Measurements from ENCODE around the gene NUPR1. TPM values are rescaled to one million over a fixed set of nuclear protein-coding genes. Genes with fewer than 3 reads are reported as not detected.

Gene NUPR1
- total RNA-seq, 1 donor from 2014 or later: 62.1 TPM

DNA sequence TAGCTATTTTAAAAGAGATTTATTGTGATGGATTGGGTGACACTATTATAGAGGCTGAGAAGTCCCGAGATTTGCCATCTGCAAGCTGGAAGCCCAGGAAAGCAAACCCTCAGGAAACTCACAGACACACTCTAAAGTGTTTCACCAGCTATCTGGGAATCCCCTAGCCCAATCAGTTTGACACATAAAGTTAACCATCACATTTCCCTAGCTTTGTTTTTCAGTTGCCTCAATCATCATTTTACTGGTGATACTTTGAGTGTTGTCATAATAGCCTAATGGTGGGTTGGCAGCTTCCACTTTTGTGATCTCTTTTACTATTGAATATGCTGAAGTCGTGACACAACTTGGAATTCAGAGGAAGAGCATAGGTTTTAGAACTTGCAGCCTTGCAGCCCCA lies 16.8 kb upstream of the NUPR1 start:
- Histone ChIP-seq H3K9me3 (no peaks in the 10 kb centered on the region), H3K27me3 (no peaks in the 10 kb centered on the region), H3K4me1 (peaks cover 22% of the 10 kb centered on the region), H3K27ac (no peak overlapping the region), H3K36me3 (peaks cover 3 to 22% of the 10 kb centered on the region in 2 donors), H3K4me3 (no peak overlapping the region)
- intact Hi-C loops (cut with DNase I): no loop called here
- no peak for DNase-seq (ENCODE audit: extremely low spot score in 2 of 2)
- TF ChIP-seq, protein P1, sequence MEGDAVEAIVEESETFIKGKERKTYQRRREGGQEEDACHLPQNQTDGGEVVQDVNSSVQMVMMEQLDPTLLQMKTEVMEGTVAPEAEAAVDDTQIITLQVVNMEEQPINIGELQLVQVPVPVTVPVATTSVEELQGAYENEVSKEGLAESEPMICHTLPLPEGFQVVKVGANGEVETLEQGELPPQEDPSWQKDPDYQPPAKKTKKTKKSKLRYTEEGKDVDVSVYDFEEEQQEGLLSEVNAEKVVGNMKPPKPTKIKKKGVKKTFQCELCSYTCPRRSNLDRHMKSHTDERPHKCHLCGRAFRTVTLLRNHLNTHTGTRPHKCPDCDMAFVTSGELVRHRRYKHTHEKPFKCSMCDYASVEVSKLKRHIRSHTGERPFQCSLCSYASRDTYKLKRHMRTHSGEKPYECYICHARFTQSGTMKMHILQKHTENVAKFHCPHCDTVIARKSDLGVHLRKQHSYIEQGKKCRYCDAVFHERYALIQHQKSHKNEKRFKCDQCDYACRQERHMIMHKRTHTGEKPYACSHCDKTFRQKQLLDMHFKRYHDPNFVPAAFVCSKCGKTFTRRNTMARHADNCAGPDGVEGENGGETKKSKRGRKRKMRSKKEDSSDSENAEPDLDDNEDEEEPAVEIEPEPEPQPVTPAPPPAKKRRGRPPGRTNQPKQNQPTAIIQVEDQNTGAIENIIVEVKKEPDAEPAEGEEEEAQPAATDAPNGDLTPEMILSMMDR (IDR thresholded peaks at IDR 0.05): no peak
- TF ChIP-seq POLR2AphosphoS5 (IDR thresholded peaks at IDR 0.05; ENCODE audit: insufficient read depth in 1 of 2, low read depth in 1 of 2) (no peak), POLR2A (IDR thresholded peaks at IDR 0.05) (no peak)

DNA sequence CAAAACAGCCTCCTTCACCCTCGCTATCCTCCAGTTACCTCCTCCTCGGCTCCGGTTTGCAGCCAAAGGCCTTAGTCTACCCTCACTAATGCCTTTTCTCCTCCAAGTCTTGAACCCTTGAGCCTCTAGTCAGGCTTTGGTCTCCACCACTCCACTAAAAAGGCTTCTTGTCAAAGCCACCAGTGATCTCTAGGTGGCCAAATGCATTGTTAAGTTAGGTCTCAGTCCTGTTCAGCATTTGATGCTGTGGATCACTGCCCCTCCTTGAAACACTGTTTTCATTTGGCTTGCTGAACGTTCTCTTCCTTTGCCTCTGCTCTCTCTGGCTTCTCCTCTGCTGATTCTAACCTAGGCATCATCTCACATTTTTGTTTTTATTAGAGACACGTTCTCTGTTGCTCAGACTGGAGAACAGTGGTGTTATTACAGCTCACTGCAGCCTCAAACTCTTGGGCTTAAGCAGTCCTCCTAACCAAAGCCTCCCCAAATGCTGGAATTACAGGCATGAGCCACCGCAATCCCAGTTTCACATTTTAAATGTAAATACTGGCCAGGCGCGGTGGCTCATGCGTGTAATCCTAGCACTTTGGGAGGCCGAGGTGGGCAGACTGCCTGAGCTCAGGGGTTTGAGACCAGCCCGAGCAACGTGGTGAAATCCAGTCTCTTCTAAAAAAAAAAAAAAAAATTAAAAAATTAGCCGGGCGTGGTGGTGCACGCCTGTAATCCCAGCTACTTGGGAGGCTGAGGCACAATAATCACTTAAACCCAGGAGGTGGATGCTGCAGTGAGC lies 16.1 kb upstream of the NUPR1 start:
- peaks cover 22% of the 10 kb centered on the region for H3K4me1 ChIP-seq
- peaks cover 3 to 22% of the 10 kb centered on the region in 2 donors for H3K36me3 ChIP-seq
- no peak for TF ChIP-seq POLR2AphosphoS5 (IDR thresholded peaks at IDR 0.05; ENCODE audit: insufficient read depth in 1 of 2, low read depth in 1 of 2)
- TF ChIP-seq POLR2A (IDR thresholded peaks at IDR 0.05): no peak
- TF ChIP-seq, protein P1 (IDR thresholded peaks at IDR 0.05): no peak
- peak overlapping the region; percentile 93 for H3K27ac ChIP-seq
- no peaks in the 10 kb centered on the region for H3K9me3 ChIP-seq
- peak overlapping the region; percentile 56 to 77 for H3K4me3 ChIP-seq
- no peaks in the 10 kb centered on the region for H3K27me3 ChIP-seq
- intact Hi-C loops (cut with DNase I): loop anchor here (5.0 kb wide), 1 partner anchor 63 kb away; the partner anchor contains the start of genes APOBR and CLN3
- no peak for DNase-seq (ENCODE audit: extremely low spot score in 2 of 2)

DNA sequence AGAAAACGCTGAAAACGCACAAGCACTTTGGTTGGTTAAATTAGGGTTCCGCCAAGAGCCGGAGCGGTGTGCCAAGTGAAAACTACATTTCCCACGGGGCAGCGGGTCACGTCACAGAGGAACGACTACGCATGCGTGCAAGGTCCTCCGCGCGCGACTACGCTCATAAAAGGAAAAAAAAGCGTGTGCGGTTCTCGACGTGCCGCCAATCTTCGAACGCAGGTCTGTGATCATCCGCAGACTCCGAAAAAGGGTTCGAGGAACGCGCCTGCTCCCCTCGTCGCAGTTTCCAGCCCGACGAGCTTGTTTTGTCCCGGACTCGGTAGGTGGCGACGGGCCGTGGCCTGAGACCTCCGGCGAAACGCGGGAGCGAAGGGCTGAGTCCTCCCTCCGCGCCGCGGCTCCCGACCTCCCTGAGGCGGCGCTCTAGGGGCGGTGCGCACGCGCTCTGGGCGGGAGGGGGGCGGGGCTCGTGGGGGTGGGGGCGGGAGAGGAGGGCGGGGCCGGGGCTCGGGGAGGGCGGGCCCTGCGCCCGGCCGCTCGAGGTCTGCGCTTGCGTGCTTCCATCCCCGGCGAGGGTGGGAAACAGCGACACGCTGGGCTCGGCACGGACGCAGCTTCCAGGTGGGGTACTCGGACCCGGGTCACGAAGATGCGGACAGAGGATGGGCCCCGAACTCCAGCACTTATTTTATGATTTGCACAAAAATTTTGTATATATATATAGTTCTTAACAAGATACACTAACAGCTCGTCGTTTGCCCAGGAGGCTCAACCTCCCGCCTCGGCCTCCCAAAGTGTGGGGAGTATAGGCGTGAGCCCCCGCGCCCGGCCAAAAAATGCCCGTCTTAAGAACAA lies 15.2 kb upstream of the NUPR1 start, which contains the start of gene SGF29:
SGF29 (plus strand) TSS at position 145 of the 858 bp plus-strand sequence. CDS start 27,150 bp downstream, outside the sequence.
- intact Hi-C loops (cut with DNase I): loop anchor here (5.0 kb wide), 1 partner anchor 62 kb away; the partner anchor contains the start of genes APOBR and CLN3
- Histone ChIP-seq H3K4me1 (peaks cover 22% of the 10 kb centered on the region), H3K27ac (peak within 1 kb of the TSS; percentile 93), H3K27me3 (no peaks in the 10 kb centered on the region), H3K4me3 (peak within 1 kb of the TSS; percentile 56 to 77), H3K9me3 (no peaks in the 10 kb centered on the region), H3K36me3 (peaks cover 3 to 19% of the 10 kb centered on the region in 2 donors)
- TF ChIP-seq POLR2A (IDR thresholded peaks at IDR 0.05) (peak in 1 of 2 donors; percentile 92), POLR2AphosphoS5 (IDR thresholded peaks at IDR 0.05; ENCODE audit: insufficient read depth in 1 of 2, low read depth in 1 of 2) (peak; percentile 75 to 100)
- TF ChIP-seq, protein P1 (IDR thresholded peaks at IDR 0.05): no peak
- peak in 1 of 2 donors; percentile 94 for DNase-seq (ENCODE audit: extremely low spot score in 2 of 2)

DNA sequence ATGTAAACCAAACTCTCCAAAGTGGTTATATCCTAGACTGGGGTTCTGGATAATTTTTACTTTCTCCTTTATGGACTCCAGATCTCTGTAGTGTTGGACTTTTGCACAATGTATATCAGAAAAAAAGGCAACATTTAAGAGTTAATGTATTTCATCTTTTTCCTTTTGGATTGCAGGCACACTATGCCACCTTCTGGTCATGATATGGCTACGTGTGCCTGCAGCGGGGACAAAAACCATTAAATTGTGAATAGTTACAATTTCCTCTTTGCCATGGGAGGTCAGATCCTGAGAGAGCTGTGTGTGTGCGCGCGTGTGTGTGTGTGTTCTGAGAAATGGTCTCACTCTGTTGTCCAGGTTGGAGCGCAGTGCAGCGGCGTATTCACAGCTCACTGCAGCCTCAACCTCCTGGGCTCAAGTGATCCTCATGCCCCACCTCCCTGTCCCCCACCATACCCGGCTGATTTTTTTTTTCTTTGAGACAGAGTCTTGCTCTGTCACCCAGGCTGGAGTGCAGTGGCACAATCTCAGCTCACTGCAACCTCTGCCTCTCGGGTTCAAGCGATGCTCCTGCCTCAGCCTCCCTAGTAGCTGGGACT lies 10.6 kb upstream of the NUPR1 start:
- Histone ChIP-seq H3K9me3 (no peaks in the 10 kb centered on the region), H3K27me3 (no peaks in the 10 kb centered on the region), H3K27ac (no peak overlapping the region), H3K36me3 (no peaks in the 10 kb centered on the region), H3K4me1 (peaks cover 8% of the 10 kb centered on the region), H3K4me3 (no peak overlapping the region)
- intact Hi-C loops (cut with DNase I): no loop called here
- TF ChIP-seq POLR2AphosphoS5 (IDR thresholded peaks at IDR 0.05; ENCODE audit: insufficient read depth in 1 of 2, low read depth in 1 of 2) (no peak), POLR2A (IDR thresholded peaks at IDR 0.05) (no peak)
- TF ChIP-seq, protein P1 (IDR thresholded peaks at IDR 0.05): peak in 1 of 3 experiments; percentile 30
- no peak for DNase-seq (ENCODE audit: extremely low spot score in 2 of 2)

All from vagina (tissue), 2 donors.